Measurements from ENCODE around the gene KCTD5. TPM values are rescaled to one million over a fixed set of nuclear protein-coding genes. Genes with fewer than 3 reads are reported as not detected.

Gene KCTD5
- polyA plus RNA-seq, 1 donor (not counting 4 experiments of a cell fraction or from before 2014, with no cell fraction given): 29.0 TPM

DNA sequence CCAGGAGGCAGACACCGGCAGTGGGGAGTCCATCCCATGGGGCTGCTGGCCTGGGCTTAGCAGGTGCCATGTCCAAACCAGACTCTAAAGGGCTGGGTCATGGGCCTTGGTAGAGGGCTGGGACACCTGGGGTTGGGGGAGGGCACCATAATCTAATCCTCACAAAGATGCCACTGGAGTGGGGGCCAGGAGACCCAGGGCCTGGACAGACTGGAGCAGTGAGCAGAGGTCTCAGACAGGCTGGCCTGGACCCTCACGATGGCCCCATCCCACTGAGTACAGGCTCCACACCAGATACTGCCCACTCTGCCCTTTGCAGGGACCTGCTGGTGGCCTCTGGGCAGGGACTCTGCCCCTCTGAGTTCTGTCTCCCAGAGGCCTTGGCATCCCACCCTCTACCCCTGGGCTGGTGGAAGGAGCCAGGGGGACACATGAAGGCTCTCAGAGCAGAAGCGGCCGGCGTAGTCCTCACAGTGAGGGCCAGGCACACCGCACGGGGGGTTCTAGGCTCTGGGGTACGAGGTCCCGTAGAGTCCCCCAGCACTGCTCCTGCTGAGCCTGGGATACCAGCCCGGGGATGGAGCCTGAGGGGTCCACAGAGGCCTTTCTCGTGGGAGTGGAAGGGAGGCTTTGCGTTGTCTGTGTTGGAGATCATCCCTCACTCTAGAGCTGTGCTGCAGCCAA, 60.1 kb downstream of the KCTD5 start:
- Histone ChIP-seq H3K4me1 (ENCODE audit: control insufficient read depth, extremely low read depth, insufficient read depth, low read length) (peaks cover 3% of the 10 kb centered on the region), H2AFZ (ENCODE audit: control insufficient read depth, low read length) (no peak overlapping the region), H3K9me3 (ENCODE audit: control insufficient read depth, low read depth, low read length) (no peaks in the 10 kb centered on the region), H3K9ac (ENCODE audit: control insufficient read depth, extremely low read depth, insufficient read depth, low read length) (no peak overlapping the region), H3K27me3 (ENCODE audit: control insufficient read depth, extremely low read depth, insufficient read depth, low read length) (no peaks in the 10 kb centered on the region), H3K9me1 (ENCODE audit: control insufficient read depth, extremely low read depth, insufficient read depth, low read length) (no peaks in the 10 kb centered on the region), H3K36me3 (ENCODE audit: control insufficient read depth in 2 of 2, extremely low read depth in 1 of 2, insufficient read depth in 2 of 2, low read length in 2 of 2) (no peaks in the 10 kb centered on the region), H3K27ac (ENCODE audit: control insufficient read depth, insufficient read depth, low read length) (no peak overlapping the region), H3K4me2 (ENCODE audit: control insufficient read depth, extremely low read depth, insufficient read depth, low read depth, low read length) (no peak overlapping the region), H4K20me1 (ENCODE audit: control insufficient read depth, extremely low read depth, insufficient read depth, low read length) (no peaks in the 10 kb centered on the region), H3K79me2 (ENCODE audit: control insufficient read depth, insufficient read depth, low read length) (no peaks in the 10 kb centered on the region), H3K4me3 (ENCODE audit: control insufficient read depth in 2 of 3, extremely low read depth in 1 of 3, insufficient read depth in 2 of 3, low read depth in 1 of 3, low read length in 3 of 3) (no peak overlapping the region)
- dilution Hi-C loops (cut with MboI; ENCODE audit: extremely low pct_ligation_motif_present, low sequenced_read_pairs): no loop called here
- no peak for FAIRE-seq
- TF ChIP-seq, protein P1, sequence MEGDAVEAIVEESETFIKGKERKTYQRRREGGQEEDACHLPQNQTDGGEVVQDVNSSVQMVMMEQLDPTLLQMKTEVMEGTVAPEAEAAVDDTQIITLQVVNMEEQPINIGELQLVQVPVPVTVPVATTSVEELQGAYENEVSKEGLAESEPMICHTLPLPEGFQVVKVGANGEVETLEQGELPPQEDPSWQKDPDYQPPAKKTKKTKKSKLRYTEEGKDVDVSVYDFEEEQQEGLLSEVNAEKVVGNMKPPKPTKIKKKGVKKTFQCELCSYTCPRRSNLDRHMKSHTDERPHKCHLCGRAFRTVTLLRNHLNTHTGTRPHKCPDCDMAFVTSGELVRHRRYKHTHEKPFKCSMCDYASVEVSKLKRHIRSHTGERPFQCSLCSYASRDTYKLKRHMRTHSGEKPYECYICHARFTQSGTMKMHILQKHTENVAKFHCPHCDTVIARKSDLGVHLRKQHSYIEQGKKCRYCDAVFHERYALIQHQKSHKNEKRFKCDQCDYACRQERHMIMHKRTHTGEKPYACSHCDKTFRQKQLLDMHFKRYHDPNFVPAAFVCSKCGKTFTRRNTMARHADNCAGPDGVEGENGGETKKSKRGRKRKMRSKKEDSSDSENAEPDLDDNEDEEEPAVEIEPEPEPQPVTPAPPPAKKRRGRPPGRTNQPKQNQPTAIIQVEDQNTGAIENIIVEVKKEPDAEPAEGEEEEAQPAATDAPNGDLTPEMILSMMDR (optimal IDR thresholded peaks at IDR 0.05 in 1 of 3, IDR thresholded peaks at IDR 0.05 in 1 of 3, conservative IDR thresholded peaks at IDR 0.05 in 1 of 3; ENCODE audit: extremely low read depth in 1 of 3, insufficient read depth in 2 of 3, low read length in 3 of 3): no peak
- TF ChIP-seq EZH2 (IDR thresholded peaks at IDR 0.05; ENCODE audit: low read length): no peak
- no peak for DNase-seq (ENCODE audit: low read depth, low spot score)

DNA sequence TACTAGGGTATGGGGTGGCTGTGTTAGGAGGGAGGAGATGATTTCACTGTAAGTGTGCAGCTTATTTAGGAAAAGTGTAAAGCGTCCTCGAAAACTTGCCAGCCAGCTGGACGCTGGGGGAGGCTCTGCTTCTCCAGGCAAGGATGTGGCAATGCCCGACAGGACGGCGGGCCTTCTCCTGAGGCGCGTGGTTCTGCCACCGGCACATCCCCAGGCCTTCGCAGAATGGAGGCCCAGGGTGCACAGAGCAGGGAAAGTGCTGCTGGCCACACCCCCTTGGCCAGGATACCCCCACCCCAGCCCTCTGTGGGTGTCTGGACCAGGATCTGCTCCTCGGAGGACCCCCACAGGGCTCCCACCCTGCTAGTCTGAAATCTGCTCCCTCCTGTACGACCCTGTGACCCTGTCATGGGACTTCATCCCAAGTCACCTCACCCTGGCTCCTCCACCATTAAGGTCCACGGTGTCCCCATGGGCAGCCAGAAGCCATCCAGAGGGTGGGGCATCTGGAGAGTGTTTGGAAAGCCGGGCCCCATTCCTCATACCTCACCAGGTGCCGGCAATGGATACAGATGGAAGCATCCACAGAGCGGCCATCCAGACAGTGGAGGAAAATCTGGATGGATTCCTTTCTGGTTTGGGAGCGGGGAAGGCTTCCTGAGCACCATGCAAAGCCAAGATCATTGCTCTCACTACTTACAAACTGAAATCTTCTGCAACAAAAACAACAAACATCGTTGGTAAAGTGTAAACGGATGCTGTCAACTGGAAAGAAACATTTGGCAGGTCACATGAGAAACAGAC, 60.9 kb downstream of the KCTD5 start:
- DNase-seq (ENCODE audit: low read depth, low spot score) (no peak), FAIRE-seq (no peak)

More for the DNA sequence above, 60.9 kb downstream of the KCTD5 start:
- Histone ChIP-seq H3K4me1 (ENCODE audit: control insufficient read depth, extremely low read depth, insufficient read depth, low read length) (peaks cover 3% of the 10 kb centered on the region), H3K79me2 (ENCODE audit: control insufficient read depth, insufficient read depth, low read length) (no peaks in the 10 kb centered on the region), H3K9ac (ENCODE audit: control insufficient read depth, extremely low read depth, insufficient read depth, low read length) (no peak overlapping the region), H3K27ac (ENCODE audit: control insufficient read depth, insufficient read depth, low read length) (no peak overlapping the region), H3K27me3 (ENCODE audit: control insufficient read depth, extremely low read depth, insufficient read depth, low read length) (no peaks in the 10 kb centered on the region), H3K4me2 (ENCODE audit: control insufficient read depth, extremely low read depth, insufficient read depth, low read depth, low read length) (no peak overlapping the region), H3K9me1 (ENCODE audit: control insufficient read depth, extremely low read depth, insufficient read depth, low read length) (no peaks in the 10 kb centered on the region), H3K9me3 (ENCODE audit: control insufficient read depth, low read depth, low read length) (no peaks in the 10 kb centered on the region), H4K20me1 (ENCODE audit: control insufficient read depth, extremely low read depth, insufficient read depth, low read length) (no peaks in the 10 kb centered on the region), H2AFZ (ENCODE audit: control insufficient read depth, low read length) (no peak overlapping the region), H3K36me3 (ENCODE audit: control insufficient read depth in 2 of 2, extremely low read depth in 1 of 2, insufficient read depth in 2 of 2, low read length in 2 of 2) (no peaks in the 10 kb centered on the region), H3K4me3 (ENCODE audit: control insufficient read depth in 2 of 3, extremely low read depth in 1 of 3, insufficient read depth in 2 of 3, low read depth in 1 of 3, low read length in 3 of 3) (no peak overlapping the region)
- TF ChIP-seq, protein P1 (optimal IDR thresholded peaks at IDR 0.05 in 1 of 3, IDR thresholded peaks at IDR 0.05 in 1 of 3, conservative IDR thresholded peaks at IDR 0.05 in 1 of 3; ENCODE audit: extremely low read depth in 1 of 3, insufficient read depth in 2 of 3, low read length in 3 of 3): no peak
- no peak for TF ChIP-seq EZH2 (IDR thresholded peaks at IDR 0.05; ENCODE audit: low read length)
- dilution Hi-C loops (cut with MboI; ENCODE audit: extremely low pct_ligation_motif_present, low sequenced_read_pairs): no loop called here

Measured in keratinocyte (primary cell).